Measurements from ENCODE around the gene TBC1D3I.
"Not testable (repeated sequence)": the region's sequence is repeated elsewhere in the genome, so short reads cannot be mapped to it uniquely, and the experiment has no call there.

TBC1D3I gene

DNA sequence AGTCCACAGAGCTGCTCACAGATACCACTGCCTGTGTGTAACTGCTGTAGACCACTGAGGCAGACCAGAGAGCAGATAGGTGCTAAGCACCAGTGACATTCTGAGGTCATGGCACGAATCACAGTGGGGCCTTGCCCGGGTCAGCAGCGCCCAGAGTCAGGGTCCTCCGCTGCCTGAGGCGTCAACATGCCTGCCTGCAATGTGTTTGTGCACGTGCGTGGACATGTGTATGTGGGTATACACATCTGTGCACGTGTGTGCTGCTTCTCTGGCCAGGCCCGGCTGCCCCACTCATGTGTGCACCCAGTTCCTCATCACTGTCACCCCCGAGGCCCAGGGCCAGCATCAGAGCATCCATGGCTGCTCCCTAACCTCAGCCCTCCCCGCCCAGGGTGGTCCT lies at the start of gene TBC1D3I:
Gene TBC1D3I, minus strand, starts transcription at position 101 of the 400 bp plus-strand sequence. CDS start 1,585 bp downstream, outside the sequence.
- not testable (repeated sequence) for H3K36me3 ChIP-seq (ENCODE audit: control insufficient read depth, insufficient read depth, low read length); H3K27me3 ChIP-seq (ENCODE audit: control insufficient read depth, insufficient read depth, low read length); H3K27ac ChIP-seq (ENCODE audit: low read depth, low read length); H3K9me3 ChIP-seq (ENCODE audit: control insufficient read depth, insufficient read depth, low read length); H3K9ac ChIP-seq (ENCODE audit: low read depth, low read length); H3K4me1 ChIP-seq (ENCODE audit: control insufficient read depth, insufficient read depth, low read length); H3K4me3 ChIP-seq (ENCODE audit: low read depth, low read length)

DNA sequence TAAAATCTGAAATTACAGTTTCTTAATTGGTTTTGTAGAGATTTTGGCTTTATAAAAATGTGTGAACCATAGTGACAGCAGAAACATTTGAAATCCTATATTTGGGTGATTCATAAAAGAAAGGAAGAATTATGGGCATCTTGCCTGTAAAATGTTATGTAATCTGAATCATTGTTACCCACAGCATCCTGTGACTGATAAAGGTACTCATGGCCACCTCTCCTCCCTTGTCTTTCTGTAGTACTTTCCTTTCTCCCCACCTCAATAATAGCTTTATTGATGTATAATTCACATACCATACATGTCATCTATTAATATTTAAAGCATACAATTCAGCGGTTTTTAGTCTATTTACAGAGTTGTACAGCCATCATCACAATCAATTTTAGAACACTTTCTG lies 30.8 kb upstream of the TBC1D3I start:
- not testable (repeated sequence) for H3K4me1 ChIP-seq (ENCODE audit: control insufficient read depth, insufficient read depth, low read length); H3K4me3 ChIP-seq (ENCODE audit: low read depth, low read length); H3K27me3 ChIP-seq (ENCODE audit: control insufficient read depth, insufficient read depth, low read length); H3K9me3 ChIP-seq (ENCODE audit: control insufficient read depth, insufficient read depth, low read length); H3K36me3 ChIP-seq (ENCODE audit: control insufficient read depth, insufficient read depth, low read length); H3K27ac ChIP-seq (ENCODE audit: low read depth, low read length); H3K9ac ChIP-seq (ENCODE audit: low read depth, low read length)

DNA sequence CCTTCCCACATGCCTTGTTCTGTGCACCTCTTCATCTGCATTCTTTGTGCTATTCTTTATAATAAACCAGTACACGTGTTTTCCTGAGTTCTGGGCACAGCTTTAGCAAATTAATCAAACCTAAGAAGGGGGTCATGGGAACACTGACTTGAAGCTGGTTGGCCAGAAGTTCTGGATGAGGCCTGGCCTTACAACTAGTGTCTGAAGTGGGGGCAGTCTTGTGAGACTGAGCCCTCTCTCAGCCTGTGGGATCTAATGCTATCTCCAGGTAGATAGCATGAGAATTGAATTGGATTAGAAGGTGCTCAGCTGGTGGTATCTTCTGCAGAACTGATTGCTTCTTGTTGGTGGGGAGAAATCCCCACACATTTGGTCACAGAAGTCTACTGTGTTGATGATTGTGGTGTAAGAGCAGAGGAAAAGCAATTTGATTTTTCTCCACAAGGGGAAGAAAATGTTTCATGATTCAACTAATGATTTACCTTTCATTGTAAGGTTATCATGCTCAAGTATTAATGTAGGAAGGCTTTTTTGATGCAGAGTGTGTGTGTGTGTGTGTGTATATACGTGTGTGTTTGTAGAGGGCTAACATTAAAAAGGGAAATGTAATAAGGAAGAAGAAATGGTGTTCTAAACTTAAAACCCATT lies 25.7 kb upstream of the TBC1D3I start:
- not testable (repeated sequence) for H3K4me1 ChIP-seq (ENCODE audit: control insufficient read depth, insufficient read depth, low read length); H3K27me3 ChIP-seq (ENCODE audit: control insufficient read depth, insufficient read depth, low read length); H3K36me3 ChIP-seq (ENCODE audit: control insufficient read depth, insufficient read depth, low read length); H3K9ac ChIP-seq (ENCODE audit: low read depth, low read length); H3K9me3 ChIP-seq (ENCODE audit: control insufficient read depth, insufficient read depth, low read length); H3K27ac ChIP-seq (ENCODE audit: low read depth, low read length); H3K4me3 ChIP-seq (ENCODE audit: low read depth, low read length)

DNA sequence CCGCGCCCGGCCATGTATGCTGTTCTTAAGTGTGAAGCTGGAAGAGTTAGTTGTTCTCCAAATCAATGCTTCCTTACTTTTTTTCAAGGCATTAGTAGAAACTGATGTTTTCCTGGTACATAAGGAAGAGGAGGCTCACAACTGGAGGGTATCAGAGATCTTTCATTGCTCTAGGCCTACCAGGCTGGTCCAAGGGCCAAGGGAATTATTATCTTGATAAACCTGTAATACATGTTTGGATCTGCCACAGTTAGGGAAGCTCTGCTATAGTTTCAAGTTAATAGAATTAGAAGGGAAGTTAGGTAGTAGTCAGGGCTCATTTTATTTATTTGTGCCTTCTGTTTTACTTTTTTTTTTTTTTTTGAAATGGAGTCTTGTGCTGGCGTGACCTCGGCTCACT lies 19.8 kb upstream of the TBC1D3I start:
- H3K9me3 ChIP-seq (ENCODE audit: control insufficient read depth, insufficient read depth, low read length); H3K36me3 ChIP-seq (ENCODE audit: control insufficient read depth, insufficient read depth, low read length); H3K4me1 ChIP-seq (ENCODE audit: control insufficient read depth, insufficient read depth, low read length); H3K9ac ChIP-seq (ENCODE audit: low read depth, low read length); H3K27me3 ChIP-seq (ENCODE audit: control insufficient read depth, insufficient read depth, low read length); H3K4me3 ChIP-seq (ENCODE audit: low read depth, low read length); H3K27ac ChIP-seq (ENCODE audit: low read depth, low read length): not testable (repeated sequence)

DNA sequence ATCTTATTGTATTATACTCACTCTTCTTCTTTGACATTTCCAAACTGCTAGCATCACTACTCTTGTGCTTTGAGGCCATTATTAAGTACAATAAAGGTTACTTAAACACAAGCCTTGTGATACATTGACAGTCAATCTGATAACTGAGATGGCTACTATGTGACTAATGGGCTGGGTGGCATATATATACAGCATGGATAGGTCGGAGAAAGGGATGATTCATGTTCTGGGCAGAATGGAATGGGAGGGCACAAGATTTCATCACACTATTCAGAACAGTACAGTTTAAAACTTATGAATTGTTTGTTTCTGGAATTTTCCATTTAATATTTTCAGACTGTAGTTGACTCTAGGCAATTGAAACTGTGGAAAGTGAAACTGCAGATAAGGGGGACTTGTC lies 18.9 kb upstream of the TBC1D3I start:
- H3K9ac ChIP-seq (ENCODE audit: low read depth, low read length); H3K9me3 ChIP-seq (ENCODE audit: control insufficient read depth, insufficient read depth, low read length); H3K27ac ChIP-seq (ENCODE audit: low read depth, low read length); H3K4me3 ChIP-seq (ENCODE audit: low read depth, low read length); H3K4me1 ChIP-seq (ENCODE audit: control insufficient read depth, insufficient read depth, low read length); H3K27me3 ChIP-seq (ENCODE audit: control insufficient read depth, insufficient read depth, low read length); H3K36me3 ChIP-seq (ENCODE audit: control insufficient read depth, insufficient read depth, low read length): not testable (repeated sequence)

DNA sequence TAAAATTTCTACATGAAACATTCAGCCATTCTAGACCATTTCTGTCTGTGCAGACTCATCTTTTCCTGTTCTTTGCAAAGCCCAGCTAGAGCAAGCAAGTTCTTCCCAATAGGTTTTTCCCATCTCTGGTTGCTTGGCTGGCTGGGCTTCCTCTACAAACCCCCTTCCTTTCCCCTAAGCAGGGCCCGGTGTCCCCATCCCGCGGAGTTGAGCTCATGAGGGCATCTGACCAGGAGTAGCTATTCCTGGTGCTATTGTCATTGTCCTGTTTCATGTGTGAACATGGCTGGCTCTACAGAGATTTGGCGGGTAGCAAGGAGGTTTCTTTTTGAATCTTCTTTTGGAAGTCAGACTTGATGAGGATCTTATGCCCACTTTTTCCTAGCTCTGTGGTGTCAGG lies 22.3 kb downstream of the TBC1D3I start:
- H3K27me3 ChIP-seq (ENCODE audit: control insufficient read depth, insufficient read depth, low read length); H3K27ac ChIP-seq (ENCODE audit: low read depth, low read length); H3K9me3 ChIP-seq (ENCODE audit: control insufficient read depth, insufficient read depth, low read length); H3K4me1 ChIP-seq (ENCODE audit: control insufficient read depth, insufficient read depth, low read length); H3K36me3 ChIP-seq (ENCODE audit: control insufficient read depth, insufficient read depth, low read length); H3K9ac ChIP-seq (ENCODE audit: low read depth, low read length); H3K4me3 ChIP-seq (ENCODE audit: low read depth, low read length): not testable (repeated sequence)

DNA sequence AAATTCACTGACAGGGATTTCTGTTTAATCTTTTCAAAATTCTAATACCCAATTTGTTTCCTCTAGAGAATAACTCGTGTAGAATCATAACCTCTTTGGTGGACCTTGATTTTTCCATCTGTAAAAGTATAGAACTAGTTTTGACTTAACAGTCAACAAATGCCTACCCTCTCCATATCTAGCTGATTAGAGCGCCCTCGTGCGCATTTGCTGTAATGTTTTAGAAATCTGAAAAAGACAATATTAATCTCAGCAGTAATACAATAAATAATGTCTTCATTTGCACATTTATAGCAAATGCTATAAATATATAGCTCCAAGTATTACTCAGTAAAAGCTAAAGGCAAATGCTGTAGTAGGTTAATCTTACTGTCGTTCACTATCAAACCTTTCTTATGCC lies 34.7 kb downstream of the TBC1D3I start:
- not testable (repeated sequence) for H3K4me1 ChIP-seq (ENCODE audit: control insufficient read depth, insufficient read depth, low read length); H3K27me3 ChIP-seq (ENCODE audit: control insufficient read depth, insufficient read depth, low read length); H3K9me3 ChIP-seq (ENCODE audit: control insufficient read depth, insufficient read depth, low read length); H3K27ac ChIP-seq (ENCODE audit: low read depth, low read length); H3K36me3 ChIP-seq (ENCODE audit: control insufficient read depth, insufficient read depth, low read length); H3K4me3 ChIP-seq (ENCODE audit: low read depth, low read length); H3K9ac ChIP-seq (ENCODE audit: low read depth, low read length)

DNA sequence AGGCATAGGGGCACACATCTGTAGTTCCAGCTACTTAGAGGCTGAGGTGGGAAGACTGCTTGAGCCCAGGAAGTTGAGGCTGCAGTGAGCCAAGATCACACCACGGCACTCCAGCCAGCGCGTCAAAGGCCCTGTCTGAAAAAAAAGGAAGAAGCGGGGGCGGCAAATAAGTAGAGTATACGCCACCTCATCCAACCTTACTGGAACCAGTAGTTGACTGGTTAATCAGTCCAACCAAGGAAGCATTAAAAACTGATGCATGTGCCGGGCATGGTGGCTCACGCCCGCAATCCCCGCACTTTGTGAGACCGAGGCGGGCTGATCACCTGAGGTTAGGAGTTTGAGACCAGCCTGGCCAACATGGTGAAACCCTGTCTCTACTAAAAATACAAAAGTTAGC lies 41.4 kb downstream of the TBC1D3I start:
- not testable (repeated sequence) for H3K27me3 ChIP-seq (ENCODE audit: control insufficient read depth, insufficient read depth, low read length); H3K4me3 ChIP-seq (ENCODE audit: low read depth, low read length); H3K9me3 ChIP-seq (ENCODE audit: control insufficient read depth, insufficient read depth, low read length); H3K27ac ChIP-seq (ENCODE audit: low read depth, low read length); H3K36me3 ChIP-seq (ENCODE audit: control insufficient read depth, insufficient read depth, low read length); H3K4me1 ChIP-seq (ENCODE audit: control insufficient read depth, insufficient read depth, low read length); H3K9ac ChIP-seq (ENCODE audit: low read depth, low read length)

DNA sequence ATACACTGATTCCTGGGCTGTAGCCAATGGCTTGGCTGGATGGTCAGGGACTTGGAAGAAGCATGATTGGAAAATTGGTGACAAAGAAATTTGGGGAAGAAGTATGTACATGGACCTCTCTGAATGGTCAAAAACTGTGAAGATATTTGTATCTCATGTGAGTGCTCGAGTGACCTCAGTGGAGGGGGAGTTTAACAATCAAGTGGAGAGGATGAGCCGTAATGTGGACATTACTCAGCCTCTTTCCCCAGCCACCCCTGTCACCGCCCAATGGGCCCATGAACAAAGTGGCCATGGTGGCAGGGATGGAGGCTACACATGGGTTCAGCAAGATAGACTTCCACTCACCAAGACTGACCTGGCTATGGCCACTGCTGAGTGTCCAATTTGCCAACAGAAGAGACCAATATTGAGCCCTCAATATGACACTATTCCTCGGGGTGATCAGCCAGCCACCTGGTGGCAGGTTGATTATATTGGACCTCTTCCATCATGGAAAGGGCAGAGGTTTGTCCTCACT lies 42.7 kb downstream of the TBC1D3I start:
- not testable (repeated sequence) for H3K4me3 ChIP-seq (ENCODE audit: low read depth, low read length); H3K9me3 ChIP-seq (ENCODE audit: control insufficient read depth, insufficient read depth, low read length); H3K36me3 ChIP-seq (ENCODE audit: control insufficient read depth, insufficient read depth, low read length); H3K27me3 ChIP-seq (ENCODE audit: control insufficient read depth, insufficient read depth, low read length); H3K27ac ChIP-seq (ENCODE audit: low read depth, low read length); H3K4me1 ChIP-seq (ENCODE audit: control insufficient read depth, insufficient read depth, low read length); H3K9ac ChIP-seq (ENCODE audit: low read depth, low read length)

DNA sequence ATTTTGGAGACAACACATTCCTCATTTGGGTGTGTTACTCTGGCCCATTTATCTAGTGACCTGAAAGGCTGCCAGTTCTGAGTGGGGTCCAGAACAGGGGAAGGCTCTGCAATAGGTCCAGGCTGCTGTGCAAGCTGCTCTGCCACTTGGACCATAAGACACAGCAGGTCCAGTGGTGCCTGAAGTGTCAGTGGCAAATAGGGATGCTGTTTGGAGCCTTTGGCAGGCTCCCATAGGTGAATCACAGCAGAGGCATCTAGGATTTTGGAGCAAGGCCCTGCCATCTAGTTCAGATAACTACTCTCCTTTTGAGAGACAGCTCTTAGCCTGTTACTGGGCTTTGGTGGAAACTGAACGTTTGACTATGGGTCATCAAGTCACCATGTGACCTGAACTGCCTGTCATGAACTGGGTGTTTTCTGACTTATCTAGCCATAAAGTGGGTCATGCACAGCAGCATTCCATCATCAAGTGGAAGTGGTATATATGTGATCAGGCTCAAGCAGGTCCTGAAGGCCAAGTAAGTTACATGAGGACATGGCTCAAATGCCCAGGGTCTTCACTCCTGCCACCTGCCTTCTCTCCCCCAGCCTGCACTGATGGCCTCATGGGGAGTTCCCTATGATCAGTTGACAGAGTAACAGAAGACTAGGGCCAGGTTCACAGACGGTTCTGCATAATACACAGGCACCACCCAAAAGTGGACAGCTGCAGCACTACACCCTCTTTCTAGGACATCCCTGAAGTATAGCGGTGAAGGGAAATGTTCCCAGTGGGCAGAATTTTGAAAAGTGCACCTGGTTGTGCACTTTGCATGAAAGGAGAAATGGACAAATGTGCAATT lies 43.4 kb downstream of the TBC1D3I start:
- not testable (repeated sequence) for H3K4me1 ChIP-seq (ENCODE audit: control insufficient read depth, insufficient read depth, low read length); H3K27me3 ChIP-seq (ENCODE audit: control insufficient read depth, insufficient read depth, low read length); H3K27ac ChIP-seq (ENCODE audit: low read depth, low read length); H3K9ac ChIP-seq (ENCODE audit: low read depth, low read length); H3K4me3 ChIP-seq (ENCODE audit: low read depth, low read length); H3K36me3 ChIP-seq (ENCODE audit: control insufficient read depth, insufficient read depth, low read length); H3K9me3 ChIP-seq (ENCODE audit: control insufficient read depth, insufficient read depth, low read length)

DNA sequence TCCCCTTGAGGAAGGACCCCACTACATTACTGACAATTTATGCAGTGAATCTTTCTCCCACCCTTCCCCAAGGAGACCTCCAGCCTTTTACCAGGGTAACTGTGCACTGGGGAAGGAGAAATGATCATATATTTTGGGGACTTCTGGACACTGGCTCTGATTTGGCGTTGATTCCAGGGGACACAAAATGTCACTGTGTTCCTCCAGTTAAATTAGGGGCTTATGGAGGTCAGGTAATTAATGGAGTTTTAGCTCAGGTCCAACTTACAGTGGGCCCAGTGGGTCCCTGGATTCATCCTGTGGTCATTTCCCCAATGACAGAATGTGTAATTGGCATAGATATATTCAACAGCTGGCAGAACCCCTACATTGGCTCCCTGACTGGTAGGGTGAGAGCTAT lies 44.8 kb downstream of the TBC1D3I start:
- not testable (repeated sequence) for H3K4me3 ChIP-seq (ENCODE audit: low read depth, low read length); H3K9ac ChIP-seq (ENCODE audit: low read depth, low read length); H3K36me3 ChIP-seq (ENCODE audit: control insufficient read depth, insufficient read depth, low read length); H3K27ac ChIP-seq (ENCODE audit: low read depth, low read length); H3K4me1 ChIP-seq (ENCODE audit: control insufficient read depth, insufficient read depth, low read length); H3K27me3 ChIP-seq (ENCODE audit: control insufficient read depth, insufficient read depth, low read length); H3K9me3 ChIP-seq (ENCODE audit: control insufficient read depth, insufficient read depth, low read length)
